Stimulated activated CD4-positive, alpha-beta T cell treated with anti-CD3 and anti-CD28 coated beads, Interleukin-1b, Interleukin-23, amount 100 ng/mL, for 1 hour (primary cell): ENCODE data around the gene SND1.

ENCODE experiments used
- DNase-seq, 2 donors: peaks; one replicate each; pipeline ENCODE4 v3.0.0-alpha.2; 2020; ENCODE audit warnings: low read depth in 2 of 2

SND1 gene

GRCh38 chr7:127905491-127906330 is 253.7 kb downstream of the SND1 start:
- no peak for DNase-seq

- no peak for DNase-seq
These were observed 255.4 kb downstream of the SND1 start for GRCh38 chr7:127907110-127908040.

GRCh38 chr7:127908430-127909258 is 256.6 kb downstream of the SND1 start:
- no peak for DNase-seq

GRCh38 chr7:127909424-127910152 is 257.6 kb downstream of the SND1 start:
- DNase-seq, result no peak

GRCh38 chr7:127910670-127911069 is 258.7 kb downstream of the SND1 start:
- DNase-seq, result no peak

- DNase-seq, result no peak
These were observed 260.0 kb downstream of the SND1 start for GRCh38 chr7:127911968-127912511.

- no peak for DNase-seq
These were observed 260.9 kb downstream of the SND1 start for GRCh38 chr7:127912901-127913300.

GRCh38 chr7:127913686-127914085 is 261.7 kb downstream of the SND1 start:
- no peak for DNase-seq

GRCh38 chr7:127914693-127915092 is 262.7 kb downstream of the SND1 start:
- DNase-seq, result no peak

GRCh38 chr7:127916735-127917134 is 264.7 kb downstream of the SND1 start:
- DNase-seq, result no peak

GRCh38 chr7:127918130-127918529 is 266.1 kb downstream of the SND1 start:
- no peak for DNase-seq

GRCh38 chr7:127920787-127921438 is 268.9 kb downstream of the SND1 start:
- no peak for DNase-seq

- no peak for DNase-seq
These were observed 270.7 kb downstream of the SND1 start for GRCh38 chr7:127922656-127923055.

- DNase-seq, result no peak
These were observed 272.9 kb downstream of the SND1 start for GRCh38 chr7:127924874-127925273.

GRCh38 chr7:127927348-127927696 is 275.3 kb downstream of the SND1 start:
- DNase-seq, result no peak

- DNase-seq, result no peak
These were observed 276.2 kb downstream of the SND1 start for GRCh38 chr7:127928222-127928621.

GRCh38 chr7:127928852-127929251 is 276.9 kb downstream of the SND1 start:
- DNase-seq, result no peak

- no peak for DNase-seq
These were observed 278.6 kb downstream of the SND1 start for GRCh38 chr7:127930341-127931328.

- DNase-seq, result no peak
These were observed 280.1 kb downstream of the SND1 start for GRCh38 chr7:127932076-127932475.
